ENCODE data around the gene ATXN7L1. TPM values are rescaled to one million over a fixed set of nuclear protein-coding genes. Genes with fewer than 3 reads are reported as not detected.
A peak's percentile ranks its signal among the peaks of the same experiment; 100 is the strongest.

The ATXN7L1 gene
- total RNA-seq, 4 donors from 2014 or later: 12.3 to 28.8 (median 21.0) TPM

- no peak for TF ChIP-seq POLR2AphosphoS5 (IDR thresholded peaks at IDR 0.05)
- no peak for TF ChIP-seq EP300 (IDR thresholded peaks at IDR 0.05; ENCODE audit: low read depth)
- TF ChIP-seq CTCF (IDR thresholded peaks at IDR 0.05): no peak
- no peak for TF ChIP-seq POLR2A (IDR thresholded peaks at IDR 0.05)
- no peaks in the 10 kb centered on the region for H3K27me3 ChIP-seq
- H3K4me3 ChIP-seq: no peak overlapping the region
- H3K4me1 ChIP-seq: peaks cover 15 to 33% (median 31%) of the 10 kb centered on the region in 4 donors
- no peak for DNase-seq
- intact Hi-C loops (cut with DNase I; ENCODE audit: low total_unique reads) (no loop called here), in situ Hi-C loops (cut with MboI; ENCODE audit: low pct_ligation_motif_present in 1 of 4, low pct_unique_long_range_greater_than_20kb in 1 of 4, low sequenced_read_pairs in 3 of 4) (no loop called here)
- H3K27ac ChIP-seq: no peak overlapping the region
- H3K36me3 ChIP-seq: no peaks in the 10 kb centered on the region
- no peaks in the 10 kb centered on the region for H3K9me3 ChIP-seq
- WGBS, 2 donors (ENCODE audit: low coverage in 1 of 2): 81 to 83% methylated on average over 4 of the region's 4 CpGs
Observed at GRCh38 chr7:105835441-105835840, 41.0 kb downstream of the ATXN7L1 start.

- Histone ChIP-seq H3K36me3 (no peaks in the 10 kb centered on the region), H3K27me3 (no peaks in the 10 kb centered on the region), H3K9me3 (no peaks in the 10 kb centered on the region), H3K4me3 (no peak overlapping the region), H3K4me1 (peaks cover 3 to 37% (median 12%) of the 10 kb centered on the region in 4 donors), H3K27ac (no peak overlapping the region)
- TF ChIP-seq CTCF (IDR thresholded peaks at IDR 0.05): no peak
- no peak for TF ChIP-seq POLR2A (IDR thresholded peaks at IDR 0.05)
- TF ChIP-seq POLR2AphosphoS5 (IDR thresholded peaks at IDR 0.05): no peak
- no peak for TF ChIP-seq EP300 (IDR thresholded peaks at IDR 0.05; ENCODE audit: low read depth)
- intact Hi-C loops (cut with DNase I; ENCODE audit: low total_unique reads) (no loop called here), in situ Hi-C loops (cut with MboI; ENCODE audit: low pct_ligation_motif_present in 1 of 4, low pct_unique_long_range_greater_than_20kb in 1 of 4, low sequenced_read_pairs in 3 of 4) (no loop called here)
- no peak for DNase-seq
- WGBS, 2 donors (ENCODE audit: low coverage in 1 of 2): 85 to 87% methylated on average over 4 of the region's 4 CpGs
Observed at GRCh38 chr7:105831824-105832535, 44.4 kb downstream of the ATXN7L1 start.

- no peaks in the 10 kb centered on the region for H3K27me3 ChIP-seq
- no peak overlapping the region for H3K4me3 ChIP-seq
- no peak for DNase-seq
- H3K36me3 ChIP-seq: no peaks in the 10 kb centered on the region
- in situ Hi-C loops (cut with MboI; ENCODE audit: low pct_ligation_motif_present in 1 of 4, low pct_unique_long_range_greater_than_20kb in 1 of 4, low sequenced_read_pairs in 3 of 4) (no loop called here), intact Hi-C loops (cut with DNase I; ENCODE audit: low total_unique reads) (no loop called here)
- TF ChIP-seq CTCF (IDR thresholded peaks at IDR 0.05) (no peak), POLR2A (IDR thresholded peaks at IDR 0.05) (no peak), EP300 (IDR thresholded peaks at IDR 0.05; ENCODE audit: low read depth) (no peak), POLR2AphosphoS5 (IDR thresholded peaks at IDR 0.05) (no peak)
- no peaks in the 10 kb centered on the region for H3K9me3 ChIP-seq
- peaks cover 8 to 43% (median 12%) of the 10 kb centered on the region in 4 donors for H3K4me1 ChIP-seq
- H3K27ac ChIP-seq: peak overlapping the region in 1 of 4 donors; percentile 81
- 84 to 96% methylated on average over 3 of the region's 3 CpGs for WGBS, 2 donors (ENCODE audit: low coverage in 1 of 2)
Observed at GRCh38 chr7:105831302-105831620, 45.1 kb downstream of the ATXN7L1 start.

GRCh38 chr7:105830405-105831301 lies 45.7 kb downstream of the ATXN7L1 start:
- Histone ChIP-seq H3K9me3 (no peaks in the 10 kb centered on the region), H3K27ac (peak overlapping the region; percentile 59 to 81 (median 74)), H3K36me3 (no peaks in the 10 kb centered on the region), H3K4me1 (peaks cover 8 to 49% (median 12%) of the 10 kb centered on the region in 4 donors), H3K4me3 (no peak overlapping the region), H3K27me3 (no peaks in the 10 kb centered on the region)
- no peak for DNase-seq
- TF ChIP-seq EP300 (IDR thresholded peaks at IDR 0.05; ENCODE audit: low read depth): no peak
- peak; percentile 40 to 72 (median 60) for TF ChIP-seq POLR2AphosphoS5 (IDR thresholded peaks at IDR 0.05)
- 72 to 100% methylated on average over 2 to 6 of the region's 6 CpGs for WGBS, 2 donors (ENCODE audit: low coverage in 1 of 2)
- intact Hi-C loops (cut with DNase I; ENCODE audit: low total_unique reads): no loop called here
- in situ Hi-C loops (cut with MboI; ENCODE audit: low pct_ligation_motif_present in 1 of 4, low pct_unique_long_range_greater_than_20kb in 1 of 4, low sequenced_read_pairs in 3 of 4): no loop called here
